Renal cortex interstitium (tissue), 11 donors: ENCODE measurements around the gene TMPRSS9. TPM values are rescaled to one million over a fixed set of nuclear protein-coding genes. Genes with fewer than 3 reads are reported as not detected.
"Not testable (repeated sequence)": the region's sequence is repeated elsewhere in the genome, so short reads cannot be mapped to it uniquely, and the experiment has no call there.

ENCODE experiments used
- DNase-seq, 11 donors: peaks; one replicate each; pipeline ENCODE4 v3.0.0-alpha.2; 2013; ENCODE audit warnings: low read depth in 9 of 11, low spot score in 4 of 11; ENCODE audit errors: extremely low read depth in 1 of 11
- polyA plus RNA-seq, 3 donors: library from polyadenylated mRNA; unstranded; fragments of 120-200 nt; gene quantifications; one replicate each; pipeline ENCODE4 v1.2.1, GENCODE V29; 2013; ENCODE audit not compliant: insufficient read length in 3 of 3

TMPRSS9 gene
- polyA plus RNA-seq, 3 donors = 0.30 to 0.64 (median 0.45) TPM

- DNase-seq = no peak
Observed at GRCh38 chr19:2409352-2409912, 49.4 kb downstream of the TMPRSS9 start.

- no peak for DNase-seq
Observed at GRCh38 chr19:2410023-2410422, 50.0 kb downstream of the TMPRSS9 start.

GRCh38 chr19:2411709-2412108, 51.6 kb downstream of the TMPRSS9 start:
- DNase-seq = no peak

GRCh38 chr19:2412449-2412848, 52.4 kb downstream of the TMPRSS9 start:
- no peak for DNase-seq

- DNase-seq = no peak
Observed at GRCh38 chr19:2413159-2413558, 53.1 kb downstream of the TMPRSS9 start.

GRCh38 chr19:2413629-2414028, 53.6 kb downstream of the TMPRSS9 start:
- no peak for DNase-seq

GRCh38 chr19:2415281-2415972, 55.4 kb downstream of the TMPRSS9 start:
- no peak for DNase-seq

- no peak for DNase-seq
Observed at GRCh38 chr19:2415973-2416319, 55.9 kb downstream of the TMPRSS9 start.

- no peak for DNase-seq
Observed at GRCh38 chr19:2416321-2417097, 56.4 kb downstream of the TMPRSS9 start.

- DNase-seq = not testable (repeated sequence)
Observed at GRCh38 chr19:2417436-2417835, 57.4 kb downstream of the TMPRSS9 start.

GRCh38 chr19:2417881-2418406, 57.9 kb downstream of the TMPRSS9 start:
- DNase-seq = no peak

GRCh38 chr19:2419754-2420153, 59.7 kb downstream of the TMPRSS9 start:
- DNase-seq = no peak

- DNase-seq = no peak
Observed at GRCh38 chr19:2420490-2420889, 60.4 kb downstream of the TMPRSS9 start.

GRCh38 chr19:2421581-2422306, 61.7 kb downstream of the TMPRSS9 start:
- DNase-seq = no peak

GRCh38 chr19:2423071-2423914, 63.2 kb downstream of the TMPRSS9 start:
- no peak for DNase-seq

- DNase-seq = no peak
Observed at GRCh38 chr19:2423915-2424685, 64.0 kb downstream of the TMPRSS9 start.

GRCh38 chr19:2424686-2425621, 64.9 kb downstream of the TMPRSS9 start:
- DNase-seq = peak in 1 of 11 donors; percentile 30
